NOMO-1 treated with DMSO at 0.1 percent for 48 hours (cell line): Measurements from ENCODE around the gene NDUFB10.
A peak's percentile ranks its signal among the peaks of the same experiment; 100 is the strongest.

Experiments
- DNase-seq: peaks from one replicate; lab custom pipeline; 2025; ENCODE audit not compliant: unreplicated experiment; lab: John Stamatoyannopoulos, UW

Gene NDUFB10

DNA sequence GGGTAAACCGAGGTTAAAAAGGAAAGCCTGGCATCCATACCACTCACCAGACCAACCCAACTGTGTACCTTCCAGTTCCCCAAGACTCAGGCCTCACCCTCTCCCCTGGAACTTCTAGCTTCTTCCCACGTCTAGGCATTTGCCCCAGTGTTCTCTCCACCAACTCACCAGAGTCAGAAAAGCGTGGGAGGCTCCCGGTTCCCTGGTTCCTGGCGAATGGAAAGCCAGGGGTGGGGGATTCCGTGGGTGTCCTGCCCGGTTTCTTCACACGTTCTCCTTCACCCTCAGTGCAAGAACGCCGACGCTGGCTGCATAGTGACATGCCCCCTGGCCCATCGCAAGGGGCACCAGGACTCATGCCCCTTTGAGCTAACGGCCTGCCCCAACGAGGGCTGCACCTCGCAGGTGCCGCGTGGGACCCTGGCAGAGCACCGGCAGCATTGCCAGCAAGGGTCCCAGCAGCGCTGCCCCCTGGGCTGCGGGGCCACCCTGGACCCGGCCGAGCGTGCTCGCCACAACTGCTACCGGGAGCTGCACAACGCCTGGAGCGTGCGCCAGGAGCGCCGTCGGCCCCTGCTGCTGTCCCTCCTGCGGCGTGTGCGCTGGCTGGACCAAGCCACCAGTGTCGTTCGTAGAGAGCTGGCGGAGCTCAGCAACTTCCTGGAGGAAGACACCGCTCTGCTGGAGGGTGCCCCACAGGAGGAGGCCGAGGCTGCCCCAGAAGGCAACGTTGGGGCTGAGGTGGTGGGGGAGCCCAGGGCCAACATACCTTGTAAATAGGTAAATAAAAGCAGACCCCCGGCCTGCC lies 9.0 kb downstream of the NDUFB10 start:
- no peak for DNase-seq

DNA sequence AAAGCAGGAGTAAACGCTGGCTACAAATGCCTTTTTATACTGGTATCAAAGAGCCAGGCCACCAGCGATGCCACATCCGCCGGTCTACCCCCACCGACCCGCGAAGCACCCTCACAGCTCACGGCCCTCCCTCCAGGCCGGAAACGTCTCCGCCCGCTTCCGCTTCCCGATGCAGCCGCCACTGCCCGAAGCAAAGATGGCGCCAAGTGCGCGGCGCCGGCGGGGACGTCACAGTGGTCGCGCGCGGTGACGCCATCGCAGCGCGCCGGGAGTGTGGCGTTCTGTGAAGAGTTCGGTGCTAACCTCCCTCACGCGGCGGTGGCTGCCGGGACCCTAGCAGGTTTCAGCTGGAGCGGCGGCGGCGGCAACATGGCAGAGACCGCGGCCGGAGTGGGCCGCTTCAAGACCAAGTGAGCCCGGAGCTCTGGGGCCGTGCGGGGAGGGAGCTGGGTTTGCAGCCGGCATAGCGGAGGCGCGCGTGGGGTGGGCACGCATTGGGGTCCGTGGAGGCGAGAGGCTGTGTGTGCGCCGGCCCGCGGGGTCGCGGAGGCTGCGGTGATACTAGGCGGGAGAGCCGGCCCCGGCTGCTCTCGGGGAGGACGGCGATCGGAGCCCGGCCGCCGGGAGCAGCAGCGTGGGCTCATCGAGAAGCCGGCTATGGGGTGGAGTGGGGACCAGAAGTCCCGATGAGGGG lies 12.6 kb downstream of the NDUFB10 start, which contains the start of gene TBL3:
TSS of gene TBL3 (plus strand) at position 258 of the 694 bp plus-strand sequence. CDS start at position 370, 112 bp downstream.
- DNase-seq = peak; percentile 88

DNA sequence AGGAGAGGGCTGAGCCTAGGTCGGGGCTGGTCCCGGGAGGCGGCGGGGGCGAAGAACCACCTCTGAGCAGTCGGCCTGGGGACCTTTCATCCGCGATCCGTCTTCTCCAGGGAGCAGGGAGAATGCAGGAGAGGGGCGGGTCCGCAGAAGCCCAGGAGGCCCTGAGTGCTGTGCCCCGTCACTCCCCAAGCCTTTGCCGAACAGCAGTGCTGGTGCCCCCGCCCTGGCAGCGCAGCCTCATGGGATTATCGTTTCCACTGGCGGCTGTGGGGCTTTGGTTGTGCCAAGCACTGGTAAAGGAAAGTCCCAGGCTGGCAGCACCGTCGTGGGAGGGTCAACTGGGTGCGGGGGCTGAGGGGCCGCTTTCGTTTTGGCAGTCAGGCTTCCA lies 13.1 kb downstream of the NDUFB10 start:
- no peak for DNase-seq

DNA sequence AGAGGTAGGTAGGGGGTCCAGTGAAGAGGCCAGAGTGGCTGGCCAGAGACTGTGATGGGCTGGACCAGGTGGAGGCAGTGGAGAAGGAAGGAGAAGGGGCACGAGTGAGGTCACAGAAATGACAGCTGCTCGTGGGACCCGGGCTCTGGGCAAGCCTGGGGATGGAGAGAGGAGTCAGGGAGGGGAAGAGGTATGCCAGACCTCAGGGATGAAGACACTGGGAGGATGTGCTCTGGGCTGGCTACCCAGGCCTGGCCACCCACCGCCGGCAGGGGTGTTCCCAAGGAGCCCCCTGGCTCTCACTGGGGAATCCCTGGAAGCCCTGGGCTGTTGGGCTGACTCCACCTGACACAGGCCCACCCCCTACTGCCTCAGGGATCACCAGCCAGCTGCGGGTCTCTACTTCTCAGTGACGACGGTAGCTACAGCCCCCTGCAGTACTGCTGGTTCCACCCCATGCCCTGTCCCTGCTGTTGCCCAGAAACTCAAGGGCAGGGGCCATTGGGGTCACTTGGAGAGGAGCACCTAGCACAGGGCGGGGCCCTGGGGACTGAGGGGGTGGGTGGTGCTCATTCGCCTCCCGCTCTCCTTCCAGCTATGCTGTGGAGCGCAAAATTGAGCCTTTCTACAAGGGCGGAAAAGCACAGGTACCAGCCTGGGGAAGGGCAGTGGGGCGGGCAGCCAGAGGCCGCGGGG lies 14.3 kb downstream of the NDUFB10 start:
- DNase-seq = no peak

DNA sequence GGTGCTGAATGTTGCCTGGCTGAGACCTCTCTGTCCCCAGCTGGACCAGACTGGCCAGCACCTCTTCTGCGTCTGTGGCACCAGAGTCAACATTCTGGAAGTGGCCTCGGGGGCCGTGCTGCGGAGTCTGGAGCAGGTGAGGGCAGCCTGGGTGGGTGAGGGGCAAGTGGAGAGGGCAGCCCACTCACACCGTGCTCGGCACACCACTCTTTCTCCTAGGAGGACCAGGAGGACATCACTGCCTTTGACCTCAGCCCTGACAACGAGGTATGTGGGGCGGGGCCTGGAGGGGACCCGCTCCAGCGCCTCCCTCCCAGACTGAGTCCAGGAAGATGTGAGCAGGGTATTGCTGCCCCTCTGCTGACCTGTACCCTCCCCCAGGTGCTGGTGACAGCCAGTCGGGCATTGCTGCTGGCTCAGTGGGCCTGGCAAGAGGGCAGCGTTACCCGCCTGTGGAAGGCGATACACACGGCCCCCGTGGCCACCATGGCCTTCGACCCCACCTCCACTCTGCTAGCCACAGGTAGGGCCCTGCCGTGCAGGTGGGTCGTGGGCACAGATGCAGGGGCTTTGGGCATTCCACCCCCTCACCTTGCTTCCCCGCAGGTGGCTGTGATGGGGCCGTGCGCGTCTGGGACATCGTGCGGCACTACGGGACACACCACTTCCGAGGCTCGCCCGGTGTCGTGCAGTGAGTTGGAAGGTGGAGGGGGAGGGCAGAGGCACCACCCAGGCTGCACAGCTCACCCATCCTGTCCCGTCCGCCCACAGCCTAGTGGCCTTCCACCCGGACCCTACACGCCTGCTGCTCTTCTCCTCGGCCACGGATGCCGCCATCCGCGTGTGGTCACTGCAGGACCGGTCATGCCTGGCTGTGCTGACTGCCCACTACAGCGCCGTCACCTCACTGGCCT lies 15.1 kb downstream of the NDUFB10 start:
- DNase-seq = no peak

DNA sequence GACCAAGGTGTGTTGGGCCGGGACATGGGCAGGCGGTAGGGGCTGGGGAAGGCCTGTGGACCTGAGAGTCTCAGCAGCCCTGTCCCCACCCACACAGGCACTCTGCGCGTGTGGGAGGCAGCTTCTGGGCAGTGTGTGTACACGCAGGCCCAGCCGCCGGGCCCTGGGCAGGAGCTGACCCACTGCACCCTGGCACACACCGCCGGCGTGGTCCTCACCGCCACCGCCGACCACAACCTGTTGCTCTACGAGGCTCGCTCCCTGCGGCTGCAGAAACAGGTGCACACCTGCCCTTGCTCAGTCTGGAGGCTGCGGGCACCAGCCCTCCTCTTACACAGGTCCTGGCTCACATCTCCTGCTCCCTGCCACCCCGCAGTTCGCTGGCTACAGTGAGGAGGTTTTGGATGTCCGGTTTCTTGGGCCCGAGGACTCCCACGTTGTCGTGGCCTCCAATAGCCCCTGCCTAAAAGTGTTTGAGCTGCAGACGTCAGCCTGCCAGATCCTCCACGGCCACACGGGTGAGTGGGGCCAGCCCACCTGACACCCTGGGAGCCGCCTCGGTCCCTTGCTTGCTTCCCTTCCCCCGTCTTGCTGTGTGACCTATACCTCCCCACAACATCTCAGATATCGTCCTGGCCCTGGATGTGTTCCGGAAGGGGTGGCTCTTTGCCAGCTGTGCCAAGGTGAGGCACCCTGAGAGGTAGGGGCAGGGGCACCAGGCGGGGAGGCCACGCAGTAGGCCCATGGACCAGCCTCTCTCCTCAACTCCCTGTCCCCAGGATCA lies 16.3 kb downstream of the NDUFB10 start:
- no peak for DNase-seq

DNA sequence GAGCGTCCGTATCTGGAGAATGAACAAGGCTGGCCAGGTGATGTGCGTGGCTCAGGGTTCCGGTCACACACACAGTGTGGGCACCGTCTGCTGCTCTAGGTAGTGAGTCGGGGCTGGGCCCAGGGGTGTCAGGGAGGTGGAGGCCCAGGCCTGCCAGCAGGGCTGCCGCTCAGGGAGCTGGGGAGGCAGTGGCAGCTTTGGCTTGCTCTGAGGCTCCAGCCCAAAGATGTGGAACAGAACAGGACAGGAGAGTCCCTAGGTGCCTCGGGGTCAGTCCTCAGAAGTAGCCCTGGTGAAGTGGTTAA lies 16.8 kb downstream of the NDUFB10 start:
- no peak for DNase-seq

DNA sequence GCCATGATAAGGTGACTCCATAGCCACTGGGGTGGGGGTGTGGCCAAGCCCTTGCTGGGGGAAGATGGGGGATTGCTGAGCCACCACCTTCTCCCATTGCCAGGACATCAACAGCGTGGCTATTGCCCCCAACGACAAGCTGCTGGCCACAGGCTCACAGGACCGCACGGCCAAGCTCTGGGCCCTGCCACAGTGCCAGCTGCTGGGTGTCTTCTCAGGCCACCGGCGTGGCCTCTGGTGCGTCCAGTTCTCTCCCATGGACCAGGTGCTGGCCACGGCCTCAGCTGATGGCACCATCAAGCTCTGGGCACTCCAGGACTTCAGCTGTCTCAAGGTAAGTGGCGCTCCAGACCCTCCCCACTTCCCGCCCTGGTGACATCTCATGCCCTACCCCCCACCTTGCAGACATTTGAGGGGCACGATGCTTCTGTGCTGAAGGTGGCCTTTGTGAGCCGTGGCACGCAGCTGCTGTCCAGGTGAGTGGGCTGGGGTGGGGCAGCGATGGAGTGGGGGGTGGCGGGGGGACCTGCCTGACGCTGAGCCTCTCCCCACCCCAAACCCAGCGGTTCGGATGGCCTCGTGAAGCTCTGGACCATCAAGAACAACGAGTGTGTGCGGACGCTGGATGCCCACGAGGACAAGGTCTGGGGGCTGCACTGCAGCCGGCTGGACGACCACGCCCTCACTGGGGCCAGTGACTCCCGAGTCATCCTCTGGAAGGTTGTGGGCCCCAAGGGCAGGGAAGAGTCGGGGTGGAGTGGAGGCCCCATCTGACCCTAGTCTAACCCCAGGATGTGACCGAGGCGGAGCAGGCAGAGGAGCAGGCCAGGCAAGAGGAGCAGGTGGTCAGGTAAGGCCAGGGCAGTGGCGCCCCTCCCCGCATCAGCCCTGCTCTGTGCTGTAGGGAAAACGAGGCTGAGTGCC lies 17.9 kb downstream of the NDUFB10 start:
- DNase-seq = no peak

DNA sequence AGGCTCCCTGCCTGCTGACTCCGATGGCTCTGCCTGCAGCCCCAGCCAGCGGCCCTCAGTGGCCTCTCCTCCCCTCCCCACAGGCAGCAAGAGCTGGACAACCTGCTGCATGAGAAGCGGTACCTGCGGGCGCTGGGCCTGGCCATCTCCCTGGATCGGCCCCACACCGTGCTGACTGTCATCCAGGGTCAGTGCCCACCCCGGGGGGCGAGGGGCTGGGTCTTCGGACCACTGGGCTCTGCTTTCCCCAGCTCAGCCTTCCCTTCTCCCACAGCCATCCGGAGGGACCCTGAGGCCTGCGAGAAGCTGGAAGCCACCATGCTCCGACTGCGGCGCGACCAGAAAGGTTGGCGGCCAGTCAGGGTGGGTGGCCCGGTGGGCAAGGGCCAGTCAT lies 18.5 kb downstream of the NDUFB10 start:
- DNase-seq = no peak

DNA sequence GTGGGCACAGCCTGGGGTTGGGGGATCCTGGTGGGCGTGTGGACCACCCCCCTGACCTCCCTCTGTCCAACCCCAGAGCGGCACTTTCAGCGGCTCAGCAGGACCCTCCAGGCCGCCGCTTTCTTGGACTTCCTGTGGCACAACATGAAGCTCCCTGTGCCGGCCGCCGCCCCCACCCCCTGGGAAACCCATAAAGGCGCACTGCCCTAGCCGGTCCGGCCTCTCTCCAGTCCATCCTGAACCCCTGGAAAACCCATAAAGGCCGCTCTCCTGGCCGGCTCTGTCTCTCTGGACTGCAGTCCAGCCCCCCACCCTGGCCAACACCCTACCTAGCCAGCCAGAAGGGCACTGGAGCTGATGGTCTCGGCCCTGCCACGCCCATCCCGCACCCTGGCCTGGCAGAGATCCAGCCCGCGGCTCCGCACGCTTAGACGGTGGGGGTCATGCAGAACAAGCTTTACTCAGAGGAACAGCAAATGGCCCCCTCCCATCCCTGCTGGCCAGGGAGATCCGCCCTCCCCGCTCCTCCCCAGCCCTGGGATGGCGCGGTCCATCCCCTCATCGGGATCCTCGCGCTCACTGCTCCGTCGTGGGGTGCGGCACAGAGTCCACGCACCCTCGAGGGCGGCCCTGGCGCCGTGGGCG lies 19.3 kb downstream of the NDUFB10 start:
- DNase-seq = no peak

DNA sequence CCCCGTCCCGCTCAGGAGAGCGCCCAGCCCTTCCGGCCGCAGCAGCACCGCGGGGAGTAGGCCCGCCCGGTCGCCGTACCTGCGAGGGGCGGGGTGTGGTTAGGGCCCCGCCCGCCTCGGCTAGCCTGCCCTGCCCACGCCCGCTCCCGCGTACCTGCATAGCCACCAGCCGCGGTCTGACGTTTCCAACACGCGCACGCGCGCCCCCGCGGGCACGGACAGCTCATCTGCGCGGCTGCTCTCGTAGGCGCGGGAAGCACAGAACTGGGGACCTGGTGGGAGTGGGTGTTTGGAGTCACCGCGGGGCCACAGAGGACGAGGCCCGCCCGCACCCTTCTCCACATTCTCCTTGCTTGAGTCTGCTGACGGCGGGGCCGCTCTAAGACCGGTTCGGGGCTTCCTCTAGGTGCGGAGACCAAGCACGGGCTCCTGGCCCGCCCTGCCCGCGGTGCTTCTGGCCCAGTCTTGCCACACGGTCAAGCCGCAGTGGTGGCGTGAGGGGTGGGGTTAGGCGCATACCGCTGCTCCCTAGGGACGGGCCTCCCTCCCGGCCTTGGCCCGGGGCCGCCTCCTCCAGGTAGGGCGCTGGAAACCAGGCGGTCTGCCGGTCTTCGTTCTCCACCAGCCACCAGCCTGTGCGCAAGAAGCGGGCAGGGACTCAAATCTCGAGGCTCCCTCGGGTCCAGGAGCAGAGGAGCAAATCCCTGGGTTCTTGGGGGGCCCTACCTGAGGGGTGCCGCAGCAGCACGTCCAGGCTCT lies 20.1 kb downstream of the NDUFB10 start:
- no peak for DNase-seq

DNA sequence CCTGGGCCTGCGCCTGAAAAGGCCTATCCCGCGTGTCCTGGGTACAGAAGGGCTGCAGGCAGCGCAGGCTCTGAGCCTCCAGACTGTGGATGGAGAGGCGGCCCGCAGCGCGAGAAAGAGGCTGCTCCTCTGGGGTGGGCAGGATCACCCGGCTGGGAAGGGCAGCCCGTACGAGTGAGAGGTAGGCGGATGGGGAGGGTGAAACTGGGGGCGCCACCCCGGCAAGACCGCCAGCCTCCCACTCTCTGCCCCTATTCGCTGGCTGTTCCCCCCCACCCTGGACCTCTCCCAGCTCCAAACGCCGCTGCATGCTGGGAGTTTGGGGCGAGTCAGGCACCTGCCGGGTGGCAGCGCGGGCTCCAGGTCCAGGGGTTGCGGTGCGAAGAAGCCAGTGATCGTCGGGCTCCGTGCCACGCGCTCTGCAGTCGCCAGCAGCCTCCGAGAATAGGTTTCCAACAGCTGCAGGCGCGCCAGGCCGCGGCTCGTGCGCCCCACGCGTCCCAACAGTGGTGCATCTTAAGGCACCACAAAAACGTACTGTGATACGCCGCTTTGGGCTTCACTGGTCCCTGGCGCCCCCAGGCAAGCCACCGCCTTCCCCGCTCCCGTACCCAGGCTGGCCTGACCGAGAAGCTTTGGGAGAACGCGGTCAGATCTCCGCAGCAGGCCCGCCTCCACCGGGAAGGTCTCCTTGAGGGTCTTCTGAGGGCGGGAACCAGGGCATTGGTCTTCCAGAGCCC lies 20.9 kb downstream of the NDUFB10 start:
- DNase-seq = no peak

DNA sequence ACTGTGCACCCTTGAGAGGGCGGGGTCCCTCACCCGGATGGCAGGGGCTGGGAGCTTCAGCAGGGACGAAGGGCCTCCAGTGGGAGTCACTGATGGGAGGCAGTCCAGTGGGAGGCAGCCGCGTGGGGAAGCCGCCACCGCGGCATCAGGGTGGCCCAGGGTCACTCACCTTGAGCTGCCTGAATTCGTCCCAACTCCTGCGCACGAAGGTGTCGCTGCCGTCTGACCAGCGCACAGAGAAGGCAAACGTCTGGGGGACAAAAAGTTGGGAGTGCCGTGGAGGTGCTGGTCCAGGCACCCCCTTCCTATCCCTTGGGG lies 21.4 kb downstream of the NDUFB10 start:
- DNase-seq = no peak

DNA sequence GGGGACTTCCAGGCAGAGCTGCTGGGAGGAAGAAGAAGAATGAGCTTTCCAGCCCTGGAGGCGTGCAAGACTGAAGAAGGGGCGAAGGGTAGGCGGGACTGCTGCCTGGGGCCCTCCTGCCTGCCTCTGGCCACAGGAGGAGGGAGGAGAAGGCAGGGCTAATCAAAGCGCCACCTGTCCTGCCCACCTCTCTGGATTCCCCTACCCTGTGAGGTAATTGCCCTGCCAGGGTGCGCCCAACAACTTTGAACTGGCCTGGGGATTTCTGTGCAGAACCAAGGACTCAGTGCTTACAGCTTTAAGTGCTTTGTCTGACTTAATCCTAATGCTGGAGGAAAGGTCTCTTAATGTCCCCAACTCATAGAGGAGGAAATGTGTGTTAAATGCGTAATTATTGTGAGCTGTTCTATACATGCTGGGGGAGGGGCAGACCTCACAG lies 22.1 kb downstream of the NDUFB10 start, which contains the start of gene NOXO1:
TSS of gene NOXO1 (minus strand) at position 72 of the 439 bp plus-strand sequence. CDS start 290 bp downstream, outside the sequence.
- DNase-seq = no peak

DNA sequence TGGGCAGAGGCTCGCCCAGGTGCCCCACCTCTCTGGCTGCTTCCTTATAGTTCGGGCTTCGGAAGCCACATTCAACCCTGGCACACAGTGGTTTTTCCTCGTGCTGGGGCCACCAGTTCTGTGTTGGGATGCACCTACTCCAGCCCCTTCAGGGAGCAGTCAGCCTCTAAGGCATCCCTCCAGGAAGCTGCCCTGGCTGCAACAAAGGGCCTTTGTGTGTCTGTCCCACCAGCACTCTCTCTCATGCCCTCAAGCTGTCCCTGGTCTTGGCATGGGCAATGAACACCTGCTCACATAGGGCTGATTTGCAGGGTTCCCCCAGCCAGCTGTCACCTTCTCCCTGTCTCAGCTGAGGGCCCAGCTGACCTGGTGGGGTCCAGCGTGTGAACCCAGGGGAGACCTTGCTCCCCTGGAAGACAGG lies 22.7 kb downstream of the NDUFB10 start:
- no peak for DNase-seq

DNA sequence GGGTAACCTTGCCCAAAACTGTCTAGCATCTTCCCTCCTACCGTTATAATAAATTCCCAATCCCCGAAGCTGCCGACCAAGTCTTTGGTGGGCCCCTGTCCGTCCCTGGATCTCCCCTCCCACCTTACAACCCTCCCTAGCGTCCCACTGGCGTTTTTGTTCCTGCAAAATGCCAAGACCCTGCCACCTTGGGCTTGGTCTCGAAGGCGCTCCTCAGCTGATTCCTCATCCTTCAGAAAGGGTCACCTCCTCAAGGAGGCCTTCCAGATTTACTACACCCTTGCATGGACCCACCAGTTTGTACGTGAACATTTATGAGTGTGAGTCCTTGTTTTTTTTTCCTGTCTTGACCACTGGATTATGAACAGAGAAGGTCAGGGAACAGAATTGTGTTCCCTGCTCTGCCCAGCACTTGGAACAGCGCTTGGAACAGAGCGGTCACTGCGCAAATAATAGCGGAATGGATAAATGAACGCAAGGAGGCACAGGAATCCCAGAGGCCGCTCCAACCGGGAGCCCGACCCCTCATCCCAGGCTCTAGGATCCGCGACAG lies 23.7 kb downstream of the NDUFB10 start:
- DNase-seq = no peak
